A549 (cell line): ENCODE measurements around the gene CIDEB.

Experiments used
- CEBPB ChIP-seq, 2 experiments: fragments of >200 bp in 1 of 2; sonication (Bioruptor Twin) in 1 of 2; formaldehyde crosslinking in 1 of 2; IDR thresholded peaks; 2 replicates each; pipeline ENCODE4 v1.6.1; 2012 to 2016
- CHD2 ChIP-seq: fragments of 150-350 bp; IDR thresholded peaks from 2 replicates; pipeline ENCODE4 v1.6.1; 2014; ENCODE audit warnings: low read length; ENCODE audit not compliant: partially characterized antibody
- EP300 ChIP-seq, 2 experiments: fragments of >200 bp; sonication (Bioruptor Twin); formaldehyde crosslinking; IDR thresholded peaks; 2 replicates in 1 of 2; 3 replicates in 1 of 2; pipeline ENCODE4 v1.6.1; 2016 to 2017
- ESRRA ChIP-seq: fragments of 150-350 bp; IDR thresholded peaks from 2 replicates; pipeline ENCODE4 v1.6.1; 2014; ENCODE audit warnings: mild to moderate bottlenecking, low read length, borderline replicate concordance
- MAZ ChIP-seq: fragments of 150-350 bp; IDR thresholded peaks from 2 replicates; pipeline ENCODE4 v1.6.1; 2014; ENCODE audit warnings: antibody characterized with exemption, low read depth, low read length, borderline replicate concordance
- MYC ChIP-seq: IDR thresholded peaks from 2 replicates; pipeline ENCODE4 v1.6.1; 2012; ENCODE audit warnings: mild to moderate bottlenecking, inconsistent platforms, low read length, improper control_type of control experiment, borderline replicate concordance
- POLR2AphosphoS2 ChIP-seq: conservative IDR thresholded peaks from 2 replicates; pipeline ENCODE4 v1.6.1; 2012; ENCODE audit warnings: low read length, improper control_type of control experiment, inconsistent platforms
- RAD21 ChIP-seq, 2 experiments: fragments of >200 bp in 1 of 2; sonication (Bioruptor Twin) in 1 of 2; formaldehyde crosslinking in 1 of 2; IDR thresholded peaks in 1 of 2; conservative IDR thresholded peaks in 1 of 2; 2 replicates in 1 of 2; 3 replicates in 1 of 2; pipeline ENCODE4 v1.6.1; 2012 to 2018; ENCODE audit warnings: inconsistent platforms in 1 of 2
- RFX5 ChIP-seq: fragments of 450-650 bp; IDR thresholded peaks from 2 replicates; pipeline ENCODE4 v1.7.1; 2014; ENCODE audit warnings: antibody characterized with exemption, mild to moderate bottlenecking, moderate library complexity
- SMC3 ChIP-seq: fragments of >200 bp; sonication (Bioruptor Twin); formaldehyde crosslinking; IDR thresholded peaks from 3 replicates; pipeline ENCODE4 v1.6.1; 2018; ENCODE audit warnings: inconsistent platforms
- TF ChIP-seq, protein P1 (sequence below): fragments of >200 bp; sonication (Bioruptor Twin); formaldehyde crosslinking; IDR thresholded peaks from 3 replicates; pipeline ENCODE4 v1.5.1; 2016
- TF ChIP-seq, protein P2 (sequence below): fragments of 450-650 bp; IDR thresholded peaks from 2 replicates; pipeline ENCODE4 v1.6.1; 2014; ENCODE audit warnings: antibody characterized with exemption
- TF ChIP-seq, protein P3 (sequence below): IDR thresholded peaks from 2 replicates; pipeline ENCODE4 v1.6.1; 2012

DNA sequence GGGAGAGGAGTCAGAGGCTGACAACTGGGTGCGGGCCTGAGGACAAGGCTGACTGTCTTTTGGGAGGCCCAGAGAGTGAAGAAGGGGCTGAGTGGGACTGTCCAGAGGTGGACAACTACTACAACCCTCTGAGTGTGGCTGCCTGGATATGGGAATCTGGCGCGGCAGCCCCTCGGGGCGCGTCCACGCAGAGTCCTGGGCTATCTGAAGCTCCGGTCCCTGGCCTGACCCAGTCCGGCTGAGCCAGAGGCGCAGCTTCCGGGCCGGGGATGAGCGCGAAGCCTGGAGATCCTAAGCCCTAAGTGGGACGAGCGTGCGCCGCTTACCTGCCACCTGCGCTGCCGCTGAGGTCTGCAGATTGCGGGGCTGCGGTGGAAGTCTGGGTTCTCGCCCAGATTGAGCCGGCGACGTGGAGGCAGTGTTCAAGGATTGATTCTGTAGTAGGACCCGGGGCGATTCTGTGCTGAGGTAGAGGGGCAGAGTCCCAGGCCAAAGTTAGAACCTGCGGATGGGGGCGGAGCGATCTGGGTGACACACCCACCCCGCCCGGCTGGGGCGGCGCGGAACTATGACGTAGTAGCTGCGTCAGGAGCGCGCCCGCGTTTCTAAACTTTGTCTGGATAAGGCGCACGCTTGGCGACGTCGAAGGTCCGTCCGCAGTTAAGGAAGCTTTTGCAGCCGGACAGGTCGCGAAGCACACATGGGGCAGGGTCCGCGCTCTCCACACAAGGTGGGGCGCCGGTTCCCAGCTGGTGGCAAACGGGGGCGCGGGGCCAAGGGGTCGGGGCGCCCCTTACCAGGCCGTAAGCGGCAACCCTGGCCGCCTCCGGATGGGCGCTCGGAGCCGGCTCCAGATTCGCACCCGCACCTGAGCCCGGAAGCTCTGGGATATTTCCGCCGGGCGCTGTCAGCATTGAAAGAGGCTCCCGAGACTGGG lies 8.3 kb downstream of the CIDEB start, which contains the start of the genes DHRS1 and NOP9:
- TF ChIP-seq MYC: peak; percentile 55; the same call in 1 of the 2 replicates
- TF ChIP-seq ESRRA: no peak
- no peak for TF ChIP-seq EP300 (IDR thresholded peaks at IDR 0.05)
- no peak for TF ChIP-seq RAD21 (conservative IDR thresholded peaks at IDR 0.05 in 1 of 2, IDR thresholded peaks at IDR 0.05 in 1 of 2)
- TF ChIP-seq RFX5: 0 out of 2 replicates have a peak, but pooled peaks have one; percentile 23
- TF ChIP-seq, protein P1, sequence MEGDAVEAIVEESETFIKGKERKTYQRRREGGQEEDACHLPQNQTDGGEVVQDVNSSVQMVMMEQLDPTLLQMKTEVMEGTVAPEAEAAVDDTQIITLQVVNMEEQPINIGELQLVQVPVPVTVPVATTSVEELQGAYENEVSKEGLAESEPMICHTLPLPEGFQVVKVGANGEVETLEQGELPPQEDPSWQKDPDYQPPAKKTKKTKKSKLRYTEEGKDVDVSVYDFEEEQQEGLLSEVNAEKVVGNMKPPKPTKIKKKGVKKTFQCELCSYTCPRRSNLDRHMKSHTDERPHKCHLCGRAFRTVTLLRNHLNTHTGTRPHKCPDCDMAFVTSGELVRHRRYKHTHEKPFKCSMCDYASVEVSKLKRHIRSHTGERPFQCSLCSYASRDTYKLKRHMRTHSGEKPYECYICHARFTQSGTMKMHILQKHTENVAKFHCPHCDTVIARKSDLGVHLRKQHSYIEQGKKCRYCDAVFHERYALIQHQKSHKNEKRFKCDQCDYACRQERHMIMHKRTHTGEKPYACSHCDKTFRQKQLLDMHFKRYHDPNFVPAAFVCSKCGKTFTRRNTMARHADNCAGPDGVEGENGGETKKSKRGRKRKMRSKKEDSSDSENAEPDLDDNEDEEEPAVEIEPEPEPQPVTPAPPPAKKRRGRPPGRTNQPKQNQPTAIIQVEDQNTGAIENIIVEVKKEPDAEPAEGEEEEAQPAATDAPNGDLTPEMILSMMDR: no peak
- no peak for TF ChIP-seq SMC3
- no peak for TF ChIP-seq POLR2AphosphoS2
- TF ChIP-seq, protein P2, sequence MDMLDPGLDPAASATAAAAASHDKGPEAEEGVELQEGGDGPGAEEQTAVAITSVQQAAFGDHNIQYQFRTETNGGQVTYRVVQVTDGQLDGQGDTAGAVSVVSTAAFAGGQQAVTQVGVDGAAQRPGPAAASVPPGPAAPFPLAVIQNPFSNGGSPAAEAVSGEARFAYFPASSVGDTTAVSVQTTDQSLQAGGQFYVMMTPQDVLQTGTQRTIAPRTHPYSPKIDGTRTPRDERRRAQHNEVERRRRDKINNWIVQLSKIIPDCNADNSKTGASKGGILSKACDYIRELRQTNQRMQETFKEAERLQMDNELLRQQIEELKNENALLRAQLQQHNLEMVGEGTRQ: no peak
- peak; percentile 45; the same call in 1 of the 2 replicates for TF ChIP-seq MAZ
- TF ChIP-seq CHD2: no peak
- TF ChIP-seq, protein P3, sequence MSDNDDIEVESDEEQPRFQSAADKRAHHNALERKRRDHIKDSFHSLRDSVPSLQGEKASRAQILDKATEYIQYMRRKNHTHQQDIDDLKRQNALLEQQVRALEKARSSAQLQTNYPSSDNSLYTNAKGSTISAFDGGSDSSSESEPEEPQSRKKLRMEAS: peak; percentile 86
- TF ChIP-seq CEBPB (IDR thresholded peaks at IDR 0.05): no peak
